Bronchial epithelial cell (primary cell): ENCODE measurements around the gene THOC2. TPM values are rescaled to one million over a fixed set of nuclear protein-coding genes. Genes with fewer than 3 reads are reported as not detected.
"Not testable (repeated sequence)": the region's sequence is repeated elsewhere in the genome, so short reads cannot be mapped to it uniquely, and the experiment has no call there.

Experiments
- DNase-seq: peaks from one replicate; pipeline ENCODE4 v3.0.0-alpha.2; 2010; ENCODE audit warnings: low read depth
- FAIRE-seq: peaks from 2 replicates; lab custom pipeline; 2011; peaks lifted over from hg19 to GRCh38; lab: Jason Lieb, UNC
- H3K27me3 ChIP-seq: 2 replicates; pipeline ENCODE4 v1.5.1; 2011; ENCODE audit warnings: low read length; ENCODE audit not compliant: control insufficient read depth, insufficient read depth
- H3K36me3 ChIP-seq: 2 replicates; pipeline ENCODE4 v1.5.1; 2011; ENCODE audit warnings: low read length; ENCODE audit not compliant: control insufficient read depth, insufficient read depth
- H3K4me3 ChIP-seq: 2 replicates; pipeline ENCODE4 v1.5.1; 2011; ENCODE audit warnings: mild to moderate bottlenecking, low read depth, low read length, control low read depth
- CTCF ChIP-seq: IDR thresholded peaks from 2 replicates; pipeline ENCODE4 v1.5.1; 2011; ENCODE audit warnings: mild to moderate bottlenecking, moderate library complexity, low read length, control low read depth, inconsistent platforms; ENCODE audit not compliant: insufficient read depth, severe bottlenecking
- total RNA-seq: library from RNA; depleted of rRNA; stranded (reverse); fragments of >200 nt; gene quantifications from 2 replicates; pipeline ENCODE4 v1.2.1, GENCODE V29; 2014

Gene THOC2
- 61.7 and 63.7 TPM in 2 replicates for total RNA-seq

- H3K27me3 ChIP-seq: no peaks in the 10 kb centered on the region
- peak; percentile 41 for TF ChIP-seq CTCF
- no peaks in the 10 kb centered on the region for H3K36me3 ChIP-seq
- FAIRE-seq (no peak), DNase-seq (peak; percentile 66)
- peak within 1 kb of the TSS; percentile 70 for H3K4me3 ChIP-seq
These were observed at the start of gene THOC2 for GRCh38 chrX:123732670-123733363. TSS of gene THOC2 (minus strand) at chrX:123733052. CDS start at chrX:123733022, 30 bp downstream.

DNA sequence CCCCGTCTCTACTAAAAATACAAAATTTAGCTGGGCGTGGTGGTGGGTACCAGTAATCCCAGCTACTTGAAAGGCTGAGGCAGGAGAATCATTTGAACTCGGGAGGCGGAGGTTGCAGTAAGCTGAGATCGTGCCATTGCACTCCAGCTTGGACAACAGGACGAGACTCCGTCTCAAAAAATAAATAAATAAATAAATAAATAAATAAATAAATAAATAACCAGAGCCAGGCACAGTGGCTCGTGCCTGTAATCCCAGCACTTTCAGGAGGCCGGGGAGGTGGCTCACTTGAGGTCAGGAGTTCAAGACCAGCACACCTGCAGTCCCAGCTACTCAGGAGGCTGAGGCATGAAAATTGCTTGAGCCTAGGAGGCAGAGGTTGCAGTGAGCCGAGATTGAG, 48.9 kb upstream of the THOC2 start:
- H3K36me3 ChIP-seq, H3K27me3 ChIP-seq, H3K4me3 ChIP-seq, FAIRE-seq, DNase-seq: not testable (repeated sequence)

DNA sequence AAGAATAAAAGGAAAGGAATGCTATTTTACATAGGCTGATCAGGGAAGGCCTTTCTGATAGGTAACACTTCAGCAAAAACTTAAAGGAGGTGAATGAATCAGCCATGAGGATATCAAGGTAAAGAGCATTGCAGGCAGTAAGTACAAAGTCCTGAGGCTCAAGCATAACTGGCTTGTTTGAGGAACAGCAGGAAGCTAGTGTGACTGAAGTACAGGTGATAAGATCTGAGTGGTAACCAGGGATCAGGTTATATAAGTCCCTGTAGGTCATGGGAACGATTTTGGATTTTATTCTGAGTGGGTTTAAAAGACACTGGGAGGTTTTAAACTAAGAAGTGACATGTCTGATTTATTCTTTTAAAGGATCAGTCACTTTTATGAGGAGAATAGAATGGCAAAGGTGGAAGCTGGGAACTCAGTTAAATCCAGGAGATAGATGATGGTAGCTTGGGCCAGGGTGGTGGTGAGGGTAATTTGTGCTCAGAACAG, 47.1 kb upstream of the THOC2 start:
- no peak for TF ChIP-seq CTCF

DNA sequence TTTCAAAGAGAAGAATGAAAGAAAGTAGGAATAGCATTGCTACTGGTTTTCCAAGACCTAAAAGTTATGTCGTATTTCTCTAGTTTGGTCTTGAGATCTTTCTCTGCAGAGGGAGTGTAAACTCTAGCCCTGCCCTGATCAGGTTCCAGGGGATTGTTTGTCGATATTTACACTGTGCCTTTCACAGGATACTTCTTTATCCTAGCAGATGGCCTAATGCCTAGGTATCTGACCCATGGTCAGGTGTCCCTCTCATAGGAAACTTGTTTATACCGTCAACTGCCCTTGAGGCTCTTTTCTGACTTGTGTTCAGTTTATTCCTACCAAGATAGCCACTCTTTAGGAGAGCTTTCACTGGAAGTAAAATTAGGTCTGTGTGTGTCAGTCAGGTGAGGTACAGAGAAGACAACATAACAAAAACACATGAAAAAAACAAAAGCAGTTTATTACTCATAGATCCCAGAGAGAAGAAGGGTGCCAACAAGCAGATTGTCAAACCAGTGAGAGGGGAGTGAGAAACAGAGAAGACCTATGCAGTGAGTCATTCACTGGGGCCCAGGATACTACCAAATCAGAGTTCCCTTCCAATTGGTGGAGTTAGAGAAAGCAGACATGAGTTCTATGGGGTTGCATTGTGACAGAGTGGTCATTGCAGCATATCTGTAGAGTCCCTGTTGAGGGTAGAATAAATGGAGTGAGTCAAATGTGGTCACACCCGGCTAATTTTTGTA, 40.6 kb upstream of the THOC2 start:
- H3K36me3 ChIP-seq: no peaks in the 10 kb centered on the region
- H3K4me3 ChIP-seq: no peak overlapping the region
- DNase-seq: no peak
- no peak for TF ChIP-seq CTCF
- no peak for FAIRE-seq
- H3K27me3 ChIP-seq: no peaks in the 10 kb centered on the region

More for the DNA sequence above, 47.1 kb upstream of the THOC2 start:
- Histone ChIP-seq H3K4me3 (no peak overlapping the region), H3K27me3 (no peaks in the 10 kb centered on the region), H3K36me3 (no peaks in the 10 kb centered on the region)
- DNase-seq (no peak), FAIRE-seq (no peak)

- DNase-seq: no peak
- Histone ChIP-seq H3K36me3 (no peaks in the 10 kb centered on the region), H3K27me3 (no peaks in the 10 kb centered on the region), H3K4me3 (no peak overlapping the region)
- FAIRE-seq: no peak
- TF ChIP-seq CTCF: no peak
These were observed 38.7 kb upstream of the THOC2 start for GRCh38 chrX:123771449-123772064.
